HG02759 (cell line): ENCODE results near the gene MFSD1.

Experiments used
- ATAC-seq: cut with Tn5 transposase; IDR thresholded peaks from one replicate; pipeline ENCODE4 v1.9.1; 2021; ENCODE audit warnings: mild to moderate bottlenecking, moderate library complexity; ENCODE audit not compliant: unreplicated experiment

MFSD1 gene

DNA sequence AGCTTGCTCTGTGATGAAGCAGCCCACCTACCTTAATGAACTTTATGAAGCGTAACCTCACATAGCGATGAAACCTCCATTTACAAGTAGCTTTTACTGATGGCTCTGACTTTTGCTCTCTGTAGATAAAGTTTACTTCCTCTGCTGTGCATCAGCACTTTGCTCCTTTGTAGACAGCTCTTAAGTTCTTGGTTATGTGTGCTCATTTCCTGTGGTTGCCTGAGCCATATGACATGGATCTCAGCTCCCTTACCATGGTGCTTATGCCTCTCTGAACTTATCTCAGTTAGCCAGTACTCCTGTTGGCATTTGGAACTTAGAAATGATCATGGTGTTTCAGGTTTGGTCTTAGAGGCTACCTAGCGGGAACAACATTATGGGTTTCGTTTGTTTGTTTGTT lies 7.8 kb downstream of the MFSD1 start:
- no peak for ATAC-seq

DNA sequence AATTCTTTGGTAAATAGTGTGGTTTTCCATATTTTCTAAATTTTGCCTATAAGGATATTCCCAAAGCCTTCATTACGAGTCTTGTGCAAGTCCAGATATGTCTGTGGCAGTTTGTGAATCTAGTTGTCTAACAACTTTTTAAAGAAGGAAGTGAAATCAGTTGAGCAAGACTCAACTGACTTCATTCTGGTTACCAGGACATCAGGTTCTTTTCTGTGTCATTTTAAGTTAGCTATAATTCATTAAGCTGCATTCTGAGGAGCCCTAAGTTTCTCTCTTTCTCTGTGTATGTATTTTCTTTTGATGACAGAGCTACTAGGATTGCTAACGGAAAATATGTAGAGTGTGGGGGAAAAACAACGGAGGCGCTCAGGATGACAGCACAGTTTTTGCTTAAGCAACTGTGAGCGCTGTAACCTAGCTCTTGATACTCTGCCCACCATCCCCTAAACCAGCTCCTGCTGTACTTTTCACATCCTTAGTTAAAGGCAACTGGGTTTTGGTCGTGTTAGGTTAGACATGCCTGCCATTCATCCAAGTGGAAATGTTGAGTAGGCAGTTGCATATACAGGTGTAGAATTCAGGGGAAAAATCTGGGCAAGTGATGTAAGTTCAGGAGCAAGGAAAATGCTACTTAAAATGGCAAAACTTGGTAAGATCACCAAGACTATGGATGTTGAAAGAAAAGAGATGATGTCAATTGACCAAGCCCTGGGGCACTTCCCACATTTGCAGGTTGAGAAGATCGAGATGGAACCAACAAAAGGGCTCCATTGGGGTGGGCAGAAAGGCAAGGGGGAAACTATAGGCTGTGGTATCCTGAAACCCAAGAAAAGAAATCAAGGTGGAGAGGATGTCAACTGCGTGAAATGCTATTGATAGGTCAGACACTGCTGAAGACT lies 9.2 kb downstream of the MFSD1 start:
- ATAC-seq: no peak

DNA sequence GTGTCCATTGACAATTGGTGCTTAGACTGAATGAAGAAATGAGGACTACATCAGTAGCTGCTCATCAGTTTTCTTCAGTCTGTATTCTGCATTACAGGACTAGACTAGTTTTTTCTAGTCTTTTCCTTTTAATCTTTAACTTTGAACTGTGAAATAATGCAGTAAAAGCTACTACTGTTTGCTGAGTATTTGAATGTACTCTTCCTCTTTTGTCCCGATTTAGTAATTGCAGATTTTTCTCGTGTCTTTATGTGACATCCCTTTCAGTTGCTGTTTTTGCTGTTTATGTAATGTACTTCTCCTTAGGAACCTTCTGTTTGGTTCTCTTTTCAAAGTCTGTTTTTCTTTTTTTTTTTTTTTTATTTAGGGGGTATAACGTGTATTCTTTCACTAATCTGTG lies 17.4 kb downstream of the MFSD1 start:
- no peak for ATAC-seq

DNA sequence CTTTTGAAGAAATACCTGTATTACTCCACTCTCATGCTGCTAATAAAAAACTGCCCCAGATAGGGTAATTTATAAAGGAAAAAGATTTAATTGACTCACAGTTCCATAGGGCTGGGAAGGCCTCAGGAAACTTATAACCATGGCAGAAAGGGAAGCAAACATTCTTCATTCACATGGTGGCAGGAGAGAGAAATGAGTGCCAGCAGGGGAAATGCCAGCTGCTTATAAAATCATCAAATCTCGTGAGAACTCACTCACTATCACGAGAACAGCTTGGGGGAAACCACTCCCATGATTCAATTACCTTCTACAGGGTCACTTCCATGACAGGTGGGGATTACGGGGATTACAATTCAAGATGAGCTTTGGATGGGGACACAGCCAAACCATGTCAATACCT lies 18.7 kb downstream of the MFSD1 start:
- no peak for ATAC-seq

DNA sequence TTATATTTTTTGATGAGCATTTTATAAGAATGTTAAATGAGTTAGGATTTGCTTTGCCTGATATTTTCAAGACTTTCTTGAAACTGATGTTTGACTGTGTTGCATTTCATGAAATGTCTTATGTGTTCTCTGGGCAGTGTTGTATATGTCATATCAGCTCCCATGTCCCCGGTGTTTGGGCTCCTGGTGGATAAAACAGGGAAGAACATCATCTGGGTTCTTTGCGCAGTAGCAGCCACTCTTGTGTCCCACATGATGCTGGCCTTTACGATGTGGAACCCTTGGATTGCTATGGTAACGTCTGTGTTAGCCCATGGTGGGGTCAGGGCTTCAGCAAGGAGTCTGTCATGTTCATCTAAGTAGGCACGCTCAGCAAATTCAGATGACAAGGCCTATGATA lies 20.0 kb downstream of the MFSD1 start:
- ATAC-seq: no peak

DNA sequence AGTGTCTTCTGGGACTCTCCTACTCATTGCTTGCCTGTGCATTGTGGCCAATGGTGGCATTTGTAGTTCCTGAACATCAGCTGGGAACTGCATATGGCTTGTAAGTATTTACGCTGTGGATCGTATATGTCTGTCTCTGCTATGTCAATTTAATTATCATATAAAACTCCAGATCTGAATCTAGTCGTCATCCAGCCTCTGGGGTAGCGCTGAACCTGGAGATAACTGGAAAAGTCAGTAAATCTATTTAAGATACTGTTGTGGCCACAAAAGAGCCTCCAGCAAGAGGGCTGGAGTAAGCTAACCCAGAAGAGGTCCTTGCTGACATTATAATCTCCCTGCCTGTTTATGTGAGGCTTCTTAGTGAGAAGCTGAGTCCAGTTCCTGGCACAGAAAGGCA lies 21.6 kb downstream of the MFSD1 start:
- no peak for ATAC-seq

DNA sequence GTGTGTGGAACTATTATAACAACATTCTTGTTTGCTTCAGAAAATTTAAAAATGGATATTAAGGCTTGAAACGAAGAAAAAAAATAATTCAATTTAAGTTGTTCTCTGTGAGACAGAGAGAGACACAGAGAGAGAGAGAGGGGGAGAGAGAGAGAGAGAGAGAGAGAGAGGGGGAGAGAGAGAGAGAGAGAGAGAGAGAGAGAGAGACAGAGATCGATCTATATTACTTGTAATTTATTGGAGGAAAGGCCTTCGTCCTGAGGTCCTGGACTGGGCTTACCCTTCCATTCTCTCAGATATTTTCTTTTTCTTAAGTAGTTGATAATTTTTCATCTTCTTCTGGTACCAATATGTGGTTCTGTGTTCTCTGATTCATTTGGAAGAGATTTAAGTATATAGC lies 25.9 kb downstream of the MFSD1 start:
- ATAC-seq: no peak

DNA sequence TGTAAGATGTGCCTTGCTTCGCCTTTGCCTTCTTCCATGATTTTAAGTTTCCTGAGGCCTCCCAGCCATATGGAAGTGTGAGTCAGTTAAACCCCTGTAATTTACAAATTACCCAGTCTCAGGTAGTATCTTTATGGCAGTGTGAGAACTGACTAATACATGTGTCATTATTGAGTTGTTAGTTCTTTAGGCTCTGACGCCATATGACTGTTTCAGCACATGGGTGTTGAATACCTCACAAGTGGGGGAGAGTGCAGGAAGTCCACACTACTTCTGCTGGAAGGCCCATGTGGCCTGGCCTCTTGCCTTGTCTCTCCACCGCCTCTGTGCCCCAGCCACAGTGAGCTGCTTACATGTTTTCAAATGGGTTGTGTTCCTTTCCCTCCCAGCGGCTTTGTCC lies 28.5 kb downstream of the MFSD1 start:
- no peak for ATAC-seq

DNA sequence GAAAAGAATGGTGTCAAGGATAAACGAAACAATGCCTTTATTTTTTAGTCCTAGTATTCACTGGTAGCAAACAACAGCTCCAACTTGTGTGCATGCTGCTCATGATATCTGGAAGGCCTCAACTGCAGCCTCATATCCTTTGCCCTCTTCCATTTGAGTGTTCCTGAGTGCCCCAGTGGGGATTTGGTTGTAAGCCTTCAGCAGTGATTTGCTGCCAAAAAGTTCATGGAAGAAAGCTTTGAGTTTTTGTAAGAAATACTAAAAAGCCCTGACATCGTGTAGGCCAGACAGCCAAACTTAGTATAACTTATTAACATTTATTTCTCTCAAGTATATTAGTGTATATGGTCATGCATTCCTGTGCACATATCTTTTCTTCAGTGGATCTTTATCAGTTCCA lies 30.0 kb downstream of the MFSD1 start:
- ATAC-seq: no peak

DNA sequence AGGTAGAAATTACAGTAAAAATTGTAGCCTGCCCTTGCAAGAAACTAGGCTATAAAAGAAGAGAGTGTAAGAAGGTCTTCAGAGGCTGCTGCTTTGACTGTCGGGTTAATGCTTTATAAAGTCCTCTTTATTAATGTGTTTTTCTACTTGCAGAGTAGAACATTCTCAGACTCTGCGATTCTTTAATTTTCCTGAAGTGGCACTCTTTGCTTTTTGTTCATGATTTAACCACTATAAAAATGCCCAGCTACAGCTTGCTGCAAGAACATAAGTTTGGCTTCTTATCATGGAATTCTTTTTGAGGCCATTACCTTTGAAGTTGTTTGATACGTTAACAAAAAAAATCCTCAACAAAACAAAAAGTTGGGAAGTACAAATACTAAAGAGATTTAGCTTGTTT lies 33.8 kb downstream of the MFSD1 start:
- no peak for ATAC-seq

DNA sequence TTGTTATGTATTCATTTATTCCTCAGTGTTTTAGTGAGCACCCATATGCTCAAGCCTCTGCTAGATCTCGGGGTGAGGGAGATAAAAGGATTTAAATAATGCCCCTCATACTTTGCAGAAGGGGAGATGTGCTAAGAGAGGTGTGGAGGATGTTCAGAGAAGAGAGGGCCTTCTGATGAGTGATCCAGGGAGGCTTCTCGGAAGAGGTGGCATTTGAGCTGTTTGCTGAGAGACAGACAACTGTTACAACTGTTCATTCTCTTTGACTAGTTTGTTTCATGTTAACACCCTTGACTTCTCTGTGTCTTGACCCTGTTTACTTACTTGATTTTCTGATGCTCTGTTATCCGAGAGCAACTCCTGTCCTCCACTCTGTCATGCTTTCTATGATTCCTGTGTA lies 34.5 kb downstream of the MFSD1 start:
- no peak for ATAC-seq

DNA sequence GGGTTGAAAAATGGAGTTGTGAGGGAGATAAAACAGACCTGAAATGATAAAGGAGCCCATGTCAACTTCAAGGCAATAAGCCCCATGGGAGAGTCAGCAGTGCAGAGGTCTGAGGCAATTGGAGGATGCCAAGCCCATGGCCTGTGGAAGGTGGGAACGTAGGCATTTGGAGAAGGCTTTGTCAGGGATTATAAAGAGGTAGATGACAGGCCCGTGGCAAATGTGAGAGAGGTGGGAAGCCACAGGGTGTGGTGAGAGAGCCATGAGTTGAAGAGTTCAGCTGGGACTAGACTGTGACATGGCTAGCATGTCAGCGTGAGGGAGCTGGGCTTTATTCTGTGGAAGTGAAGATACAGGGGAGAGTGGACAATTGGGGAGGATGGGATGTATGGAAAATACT lies 35.4 kb downstream of the MFSD1 start:
- ATAC-seq: no peak

DNA sequence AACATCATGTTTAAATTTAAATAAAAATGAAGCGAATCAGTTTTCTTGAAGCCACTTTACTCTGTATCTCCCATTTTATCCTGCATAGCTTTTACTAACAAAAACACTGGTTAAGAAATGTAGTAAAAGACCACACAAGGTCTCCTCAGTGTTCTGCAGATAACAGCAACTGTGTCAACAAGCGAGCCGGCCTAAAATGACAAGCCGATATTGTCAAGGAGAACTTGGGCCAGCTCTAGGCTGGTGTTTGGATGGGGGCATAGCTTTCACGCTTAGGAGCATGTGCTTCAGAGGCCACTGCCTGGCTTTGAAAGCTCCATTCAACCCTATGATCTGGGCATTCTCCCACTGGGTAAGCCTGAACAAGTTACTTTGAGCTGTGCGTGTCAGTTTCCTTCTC lies 38.1 kb downstream of the MFSD1 start:
- ATAC-seq: no peak

DNA sequence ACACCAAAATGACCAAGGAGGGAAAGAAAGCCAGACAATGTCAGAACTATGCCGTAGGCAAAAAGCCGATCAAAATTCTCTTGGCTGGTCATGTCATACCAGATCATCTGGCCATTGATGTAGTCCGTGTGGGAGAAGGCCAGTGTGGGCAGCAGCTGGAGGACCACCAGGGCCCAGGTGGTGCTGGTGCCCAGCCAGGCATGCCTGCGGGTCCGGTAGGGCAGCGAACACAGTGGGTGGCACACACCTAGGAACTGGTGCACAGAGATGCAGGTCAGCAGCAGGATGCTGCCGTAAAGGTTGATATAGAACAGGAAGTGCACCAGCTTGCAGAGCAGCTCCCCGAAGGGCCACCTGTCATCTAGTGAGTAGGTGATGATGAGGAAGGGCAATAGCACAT lies 39.5 kb downstream of the MFSD1 start:
- no peak for ATAC-seq

DNA sequence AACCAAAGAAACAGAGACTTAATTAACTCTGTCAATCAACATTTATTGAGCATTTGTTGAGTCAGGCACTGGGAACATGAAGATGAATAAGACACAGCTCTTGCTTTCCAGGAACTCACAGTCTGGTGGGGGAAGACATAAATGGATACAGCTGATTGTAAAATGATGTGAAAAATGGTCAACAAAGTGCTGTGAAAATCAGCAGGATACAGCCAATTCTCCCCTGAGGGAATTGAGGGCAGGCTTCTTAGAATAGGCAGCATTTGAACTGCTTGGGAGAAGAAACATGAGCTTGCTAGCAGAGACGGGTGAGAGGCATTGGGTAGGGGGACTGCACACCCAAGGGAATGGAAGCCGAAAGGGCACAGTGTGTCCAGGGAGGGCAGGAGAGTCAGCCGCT lies 41.1 kb downstream of the MFSD1 start:
- ATAC-seq: no peak

DNA sequence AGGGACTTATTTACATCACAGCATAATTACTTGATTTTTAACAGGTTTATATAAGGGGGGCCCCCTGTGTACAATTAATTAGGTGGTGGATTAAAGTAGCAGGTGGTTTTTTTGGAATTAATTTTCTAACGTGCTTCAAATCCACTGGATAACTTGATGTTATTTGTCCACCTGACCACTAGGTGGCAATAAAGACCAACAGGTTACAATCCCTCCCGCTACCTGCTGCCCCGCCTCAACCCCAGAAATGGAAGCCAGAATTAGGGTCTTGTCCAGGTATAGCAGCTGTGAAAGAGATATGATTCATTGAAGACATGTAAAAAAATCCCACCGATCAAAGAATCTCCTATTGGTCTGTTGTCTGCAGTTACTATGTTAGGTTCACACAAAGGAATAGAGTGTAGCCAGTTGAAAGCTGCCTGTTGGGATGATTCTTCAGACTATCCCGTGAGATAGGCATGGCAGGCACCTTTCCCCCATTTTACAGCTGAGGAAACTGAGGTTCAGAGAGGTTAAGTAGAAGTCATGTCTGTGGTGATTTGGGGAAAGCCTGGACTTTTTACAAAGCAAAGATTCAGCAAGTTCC lies 44.0 kb downstream of the MFSD1 start:
- peak; percentile 55 for ATAC-seq

DNA sequence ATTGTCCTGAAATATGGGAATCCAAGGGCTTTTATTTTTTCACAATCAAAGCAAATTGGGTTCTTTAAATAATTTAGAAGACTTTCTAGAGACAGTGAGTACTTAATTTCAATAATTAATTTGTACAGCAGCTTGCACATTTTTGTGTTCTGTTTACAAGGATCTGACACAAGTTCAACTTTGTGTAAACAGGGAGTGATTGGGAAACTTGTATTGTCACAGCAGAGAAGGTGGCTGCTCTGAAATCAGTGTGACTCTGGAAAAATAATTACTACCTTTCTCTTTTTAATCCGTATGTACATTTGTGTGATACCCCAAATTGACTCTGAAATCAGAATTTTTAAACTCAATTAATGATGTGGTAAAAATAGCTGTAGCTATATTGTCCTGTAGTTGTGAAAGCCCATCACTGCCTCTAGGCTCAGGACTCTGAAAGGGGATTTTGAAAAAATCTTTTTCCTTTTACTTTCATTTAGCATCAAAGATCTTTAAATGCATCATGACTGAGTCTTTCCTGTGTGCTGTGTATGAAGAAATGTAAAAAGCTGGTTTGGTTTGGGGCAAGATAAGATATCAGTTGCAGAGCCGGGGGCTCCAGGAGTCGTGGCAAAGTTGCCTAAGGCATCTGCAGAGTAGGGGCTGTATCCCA lies 45.1 kb downstream of the MFSD1 start:
- ATAC-seq: peak; percentile 80

DNA sequence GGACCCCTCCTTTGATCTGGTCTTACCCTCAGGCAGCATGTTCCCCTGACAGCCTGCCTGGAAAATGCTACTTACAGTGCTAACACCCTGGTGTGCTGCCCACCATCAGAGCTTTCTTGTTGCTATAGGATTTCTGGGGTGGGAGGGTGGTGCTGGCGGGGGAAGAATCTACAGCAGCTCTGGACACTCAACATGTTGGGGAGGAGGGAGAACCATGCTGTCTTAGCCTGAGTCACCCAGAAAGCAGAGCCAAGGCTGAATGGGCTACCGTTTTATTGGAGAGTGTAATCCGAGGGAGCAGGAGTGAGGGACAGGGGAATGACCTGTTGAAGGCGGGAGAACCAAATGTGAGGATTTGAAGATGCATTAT lies 45.6 kb downstream of the MFSD1 start:
- ATAC-seq: peak; percentile 26

DNA sequence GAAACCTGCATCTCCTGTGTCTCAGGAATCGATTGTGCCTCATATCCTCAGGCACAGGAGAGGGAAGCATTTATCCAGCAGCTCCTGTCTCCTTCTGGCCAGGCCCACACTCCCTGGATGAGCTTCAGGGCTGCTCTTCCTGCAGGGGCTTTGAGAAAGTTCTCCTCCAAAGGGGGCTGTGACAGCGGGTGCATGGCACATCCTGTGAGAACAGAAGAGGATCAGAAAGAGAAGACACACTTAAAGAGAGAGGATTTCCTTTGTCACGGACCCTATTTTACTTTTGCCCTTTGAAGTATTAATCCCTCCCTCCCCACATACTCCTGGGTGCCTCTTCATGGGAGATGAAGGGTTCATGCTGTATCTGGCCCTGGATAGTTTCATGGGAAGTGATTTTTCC lies 46.0 kb downstream of the MFSD1 start:
- no peak for ATAC-seq

DNA sequence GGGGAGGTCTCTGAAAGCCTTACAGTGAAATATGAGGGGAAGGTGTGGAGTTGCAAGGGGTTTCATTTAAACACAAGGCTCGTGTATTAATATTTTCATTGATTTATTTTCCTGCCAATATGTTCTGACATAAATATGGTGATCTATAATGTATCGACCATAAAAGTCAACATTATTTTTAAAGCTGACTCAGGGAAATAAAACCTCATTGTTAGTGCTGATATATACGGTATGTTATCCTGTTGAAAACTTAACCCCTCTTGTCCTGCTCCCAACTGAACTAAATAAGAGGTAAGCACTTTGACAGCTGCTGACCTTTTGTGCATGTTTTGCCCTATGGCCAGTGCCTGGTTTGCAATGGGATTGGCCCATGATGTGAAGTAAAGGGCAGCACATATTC lies 47.9 kb downstream of the MFSD1 start:
- no peak for ATAC-seq

DNA sequence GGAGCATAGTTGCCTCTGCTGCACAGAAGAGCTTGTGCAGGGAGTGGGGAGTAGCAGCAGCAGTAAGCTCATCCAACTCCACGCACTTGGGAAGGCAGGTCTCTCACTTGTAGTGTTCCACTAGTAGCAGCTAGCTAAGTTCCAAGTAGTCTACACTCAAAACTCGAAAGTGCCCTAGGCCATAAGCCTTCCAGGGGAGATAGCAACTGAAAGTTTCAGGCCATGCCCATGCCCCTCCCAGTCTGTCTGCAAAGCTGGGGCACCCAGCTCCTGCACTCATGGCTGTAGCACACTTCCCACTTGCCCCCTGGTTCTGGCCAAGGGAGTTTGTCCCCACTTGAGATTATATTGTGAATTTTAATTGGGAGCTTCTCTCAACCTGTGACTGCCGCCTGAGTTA lies 57.5 kb downstream of the MFSD1 start:
- ATAC-seq: no peak

DNA sequence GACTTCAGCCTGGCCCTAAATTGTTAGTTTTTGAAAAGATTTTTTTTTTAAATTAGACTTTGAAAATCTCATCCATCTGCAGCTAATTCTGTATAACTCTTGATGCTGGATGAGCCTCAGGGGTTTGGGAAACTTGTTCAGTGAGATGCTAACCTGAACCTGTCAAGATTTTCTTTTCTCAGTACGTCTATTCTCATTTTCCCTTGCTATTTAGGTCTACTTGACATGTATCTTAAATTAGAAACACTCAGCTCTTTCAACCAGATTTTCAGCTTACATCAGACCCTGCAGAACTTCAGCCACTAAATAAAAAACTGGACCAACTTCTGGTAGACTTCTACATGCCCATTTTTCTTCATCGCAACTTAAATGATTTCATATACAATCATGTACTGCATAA lies 61.4 kb downstream of the MFSD1 start:
- ATAC-seq: no peak
